Epidermal melanocyte (primary cell): ENCODE measurements around the gene B3GAT2.

Experiments
- DNase-seq: peaks from one replicate; pipeline ENCODE4 v3.0.0; 2011; ENCODE audit warnings: low spot score; ENCODE audit not compliant: insufficient read length

Gene B3GAT2

GRCh38 chr6:70844301-70844700, 112.6 kb downstream of the B3GAT2 start:
- no peak for DNase-seq

- DNase-seq: no peak
Observed at GRCh38 chr6:70843328-70843918, 113.4 kb downstream of the B3GAT2 start.

- DNase-seq: no peak
Observed at GRCh38 chr6:70842541-70842940, 114.3 kb downstream of the B3GAT2 start.

- no peak for DNase-seq
Observed at GRCh38 chr6:70841112-70841511, 115.7 kb downstream of the B3GAT2 start.

- no peak for DNase-seq
Observed at GRCh38 chr6:70839286-70840266, 117.3 kb downstream of the B3GAT2 start.

GRCh38 chr6:70838907-70839285, 118.0 kb downstream of the B3GAT2 start:
- no peak for DNase-seq

- no peak for DNase-seq
Observed at GRCh38 chr6:70834520-70834919, 122.3 kb downstream of the B3GAT2 start.

- DNase-seq: no peak
Observed at GRCh38 chr6:70831427-70831826, 125.4 kb downstream of the B3GAT2 start.

- DNase-seq: no peak
Observed at GRCh38 chr6:70823651-70824050, 133.2 kb downstream of the B3GAT2 start.

- no peak for DNase-seq
Observed at GRCh38 chr6:70821751-70822150, 135.1 kb downstream of the B3GAT2 start.

GRCh38 chr6:70820778-70821177, 136.1 kb downstream of the B3GAT2 start:
- DNase-seq: no peak

- no peak for DNase-seq
Observed at GRCh38 chr6:70819646-70820045, 137.2 kb downstream of the B3GAT2 start.

GRCh38 chr6:70813885-70814284, 143.0 kb downstream of the B3GAT2 start:
- DNase-seq: no peak

GRCh38 chr6:70811788-70812187, 145.1 kb downstream of the B3GAT2 start:
- no peak for DNase-seq
